OCI-M2 (cell line): ENCODE results near the gene PLA2G6.
"Not testable (repeated sequence)": the region's sequence is repeated elsewhere in the genome, so short reads cannot be mapped to it uniquely, and the experiment has no call there.

ENCODE experiments used
- DNase-seq: peaks from one replicate; lab custom pipeline; 2025; ENCODE audit not compliant: unreplicated experiment; lab: John Stamatoyannopoulos, UW

Gene PLA2G6

DNA sequence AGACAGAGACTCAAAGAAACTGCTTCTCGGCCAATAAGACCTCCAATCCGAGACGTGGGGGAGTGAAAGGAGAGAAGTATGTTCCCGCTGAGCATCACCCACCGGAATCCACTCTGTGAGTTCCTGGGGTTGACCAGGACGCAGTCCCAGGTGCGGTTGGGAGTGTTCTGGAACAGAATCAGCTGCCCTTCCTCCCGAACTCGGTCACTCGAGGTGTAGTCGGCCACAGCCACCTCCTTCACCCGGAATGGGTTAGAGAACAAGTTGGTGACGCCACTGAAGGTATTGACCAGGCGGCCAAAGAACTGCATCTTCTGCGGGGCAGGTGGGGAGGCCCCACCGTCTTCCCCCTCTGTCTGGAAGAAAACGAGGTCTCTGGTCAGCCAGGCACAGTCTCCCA lies 12.5 kb downstream of the PLA2G6 start:
- no peak for DNase-seq

DNA sequence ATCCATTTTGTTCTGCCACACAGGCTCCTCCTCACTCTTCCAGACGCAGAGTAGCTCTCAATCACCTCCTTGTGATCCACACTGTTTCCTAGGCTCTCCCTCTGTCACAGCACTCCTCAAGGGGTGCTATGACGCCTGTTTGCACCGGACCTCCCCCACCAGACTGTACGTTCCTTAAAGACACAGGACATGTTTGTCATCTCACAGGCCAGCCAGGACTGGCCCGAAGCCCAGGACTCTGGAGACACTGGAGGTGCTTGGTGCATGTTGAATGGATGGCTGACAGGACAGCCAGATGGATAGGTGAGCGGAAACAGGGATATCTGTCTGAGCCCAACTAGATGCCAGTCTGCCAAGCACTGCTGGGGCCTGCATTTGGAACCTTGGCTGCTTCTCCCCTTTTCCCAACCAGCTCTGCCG lies 13.6 kb downstream of the PLA2G6 start:
- DNase-seq = no peak

DNA sequence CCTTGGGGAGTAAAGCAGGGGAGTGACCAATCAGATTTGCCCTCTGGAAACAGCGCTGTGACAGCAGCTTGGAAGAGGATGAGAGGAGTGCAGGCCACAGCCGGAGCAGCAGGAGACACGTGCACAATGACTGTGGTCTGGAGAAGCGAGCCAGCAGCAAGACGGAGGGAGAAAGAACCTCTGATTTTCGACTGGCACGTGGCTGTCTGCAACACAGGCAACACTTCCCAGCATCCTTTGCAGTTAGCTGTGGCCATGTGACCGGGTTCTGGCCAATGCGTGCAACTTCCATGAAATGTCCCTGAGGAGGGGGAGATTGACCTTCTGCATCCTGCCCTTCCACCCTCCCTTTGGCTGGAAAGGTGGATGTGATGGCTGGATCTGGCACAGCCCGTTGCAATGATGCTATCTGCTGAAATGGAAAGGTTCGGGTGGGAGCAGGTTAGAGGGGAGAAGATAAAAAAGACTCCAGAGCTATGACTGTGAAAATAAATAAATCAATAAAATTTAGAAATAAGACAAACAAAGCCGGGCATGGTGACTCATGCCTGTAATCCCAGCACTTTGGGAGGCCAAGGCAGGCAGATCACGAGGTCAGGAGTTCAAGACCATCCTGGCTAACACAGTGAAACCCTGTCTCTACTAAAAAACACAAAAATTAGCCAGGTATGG lies 15.6 kb downstream of the PLA2G6 start:
- no peak for DNase-seq

DNA sequence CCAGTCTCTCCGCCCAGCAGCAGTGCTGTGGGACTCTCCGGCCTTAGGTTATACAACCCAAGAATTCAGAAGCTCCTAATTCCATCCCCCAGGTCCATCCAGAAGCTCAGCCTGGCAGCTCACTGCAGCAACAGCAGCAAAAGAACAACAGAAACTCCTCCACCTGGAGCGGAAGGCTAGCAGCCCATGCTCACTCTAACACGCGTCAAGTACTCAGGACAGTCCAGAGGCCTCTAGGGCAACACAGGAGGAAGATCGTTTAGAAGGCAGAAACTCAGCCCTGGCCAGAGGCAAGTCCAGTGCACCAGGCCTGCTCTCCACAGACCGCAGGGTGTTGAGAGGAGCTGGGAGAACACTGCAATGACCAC lies 17.1 kb downstream of the PLA2G6 start:
- no peak for DNase-seq

DNA sequence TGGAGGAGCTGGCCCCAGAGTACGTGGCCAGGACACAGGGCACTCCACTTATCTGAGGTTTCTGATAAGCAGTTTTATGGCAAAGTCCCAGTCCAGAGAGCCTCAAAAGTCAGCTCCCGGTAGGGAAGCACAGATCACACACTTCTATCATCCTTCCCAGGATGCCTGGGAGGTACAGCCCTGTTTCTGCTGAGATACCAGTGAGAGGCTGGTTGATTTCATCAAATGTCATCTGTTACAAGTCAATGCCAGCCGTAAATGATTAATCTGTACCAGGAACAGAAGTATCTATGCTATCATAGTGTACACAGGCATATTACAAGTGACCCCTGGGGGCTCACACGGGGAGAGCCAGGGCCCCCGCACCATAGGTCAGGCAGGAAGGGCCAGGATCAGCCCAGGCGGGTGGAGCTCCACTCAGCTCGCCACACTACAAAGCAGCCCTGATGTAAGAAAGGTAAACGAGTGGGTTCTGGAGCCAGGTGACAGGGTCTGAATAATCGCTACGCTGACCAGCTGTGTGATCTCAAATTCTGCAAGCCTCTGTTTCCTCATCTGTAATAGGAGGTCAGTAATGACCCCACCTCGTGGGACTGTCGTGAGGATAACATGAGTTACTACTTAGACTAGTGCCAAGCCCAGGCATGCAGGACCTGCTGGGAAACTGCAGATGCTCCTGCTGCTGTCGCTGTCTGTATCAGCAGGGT lies 17.6 kb downstream of the PLA2G6 start:
- no peak for DNase-seq

DNA sequence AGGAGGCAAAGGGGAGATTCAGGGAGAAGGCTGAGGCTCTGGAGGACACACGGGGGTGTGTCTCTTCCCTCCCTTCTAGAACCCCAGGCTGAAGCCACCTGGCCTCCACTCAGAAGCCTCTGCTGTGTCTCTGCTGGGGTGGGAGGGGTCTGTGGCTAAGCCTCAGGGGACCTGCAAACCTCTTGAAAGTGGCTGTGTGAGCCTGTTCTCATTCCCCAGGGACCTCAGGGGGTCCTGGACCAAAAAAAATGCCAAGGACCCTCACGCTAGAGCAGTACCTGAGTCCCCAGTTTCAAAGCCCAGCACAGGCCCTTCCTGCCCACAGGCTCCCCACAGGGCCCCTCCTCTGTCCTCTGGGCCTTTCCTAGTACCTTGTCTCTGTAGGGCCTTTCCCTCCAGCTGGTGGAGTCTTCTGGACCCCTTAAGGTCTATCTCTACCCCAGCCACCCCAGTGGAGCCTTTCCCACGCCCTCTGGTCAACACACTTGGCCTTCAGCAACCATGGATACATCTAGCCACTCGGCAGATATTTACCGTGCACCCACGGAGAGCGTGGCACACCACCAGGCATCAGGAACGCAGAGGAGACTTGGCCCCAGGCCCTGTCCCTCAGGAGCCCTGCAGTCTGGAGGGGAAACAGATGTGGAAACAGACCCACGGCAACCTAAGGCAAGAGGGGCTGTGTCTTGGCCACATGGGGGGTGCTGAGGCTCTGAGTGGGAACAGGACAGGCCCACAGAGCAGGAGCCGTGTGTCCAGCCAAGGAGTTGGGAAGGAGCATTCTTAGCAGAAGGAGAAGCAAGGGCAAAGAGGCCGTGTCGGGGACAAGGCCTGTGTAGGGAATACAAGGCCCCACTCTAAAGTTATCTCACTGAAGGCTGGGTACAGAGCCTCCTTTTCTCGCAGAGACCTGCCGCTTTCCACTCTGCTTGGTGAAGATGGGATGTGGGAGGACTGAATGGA lies 18.5 kb downstream of the PLA2G6 start:
- no peak for DNase-seq

DNA sequence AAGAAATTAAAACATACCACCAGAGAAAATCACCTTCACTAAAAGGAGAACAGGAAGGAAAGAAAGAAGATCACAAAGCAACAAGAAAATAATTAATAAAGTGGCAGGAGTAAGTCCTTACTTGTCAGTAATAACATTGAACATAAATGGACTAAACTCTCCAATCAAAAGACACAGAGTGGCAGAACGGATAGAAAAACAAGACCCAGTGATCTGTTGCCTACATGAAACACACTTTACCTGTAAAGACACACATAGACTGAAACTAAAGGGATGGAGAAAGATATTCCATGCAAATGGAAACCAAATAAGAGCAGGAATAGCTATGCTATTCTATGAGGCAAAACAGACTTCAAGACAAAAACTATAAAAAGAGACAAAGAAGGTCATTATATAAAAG lies 25.9 kb downstream of the PLA2G6 start:
- no peak for DNase-seq

DNA sequence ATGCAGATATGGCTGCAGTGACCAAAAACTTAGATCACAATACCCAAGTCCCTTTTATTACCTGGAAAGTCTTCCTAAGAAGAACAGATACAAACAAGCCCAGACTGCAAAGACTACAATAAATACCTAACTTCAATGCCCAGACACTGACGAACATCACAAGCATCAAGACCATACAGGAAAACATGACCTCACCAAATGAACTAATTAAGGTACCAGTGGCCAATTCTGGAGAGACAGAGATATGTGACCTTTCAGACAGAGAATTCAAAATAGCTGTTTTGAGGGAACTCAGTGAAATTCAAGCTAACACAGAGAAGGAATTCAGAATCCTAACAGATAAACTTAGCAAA lies 27.1 kb downstream of the PLA2G6 start:
- not testable (repeated sequence) for DNase-seq

DNA sequence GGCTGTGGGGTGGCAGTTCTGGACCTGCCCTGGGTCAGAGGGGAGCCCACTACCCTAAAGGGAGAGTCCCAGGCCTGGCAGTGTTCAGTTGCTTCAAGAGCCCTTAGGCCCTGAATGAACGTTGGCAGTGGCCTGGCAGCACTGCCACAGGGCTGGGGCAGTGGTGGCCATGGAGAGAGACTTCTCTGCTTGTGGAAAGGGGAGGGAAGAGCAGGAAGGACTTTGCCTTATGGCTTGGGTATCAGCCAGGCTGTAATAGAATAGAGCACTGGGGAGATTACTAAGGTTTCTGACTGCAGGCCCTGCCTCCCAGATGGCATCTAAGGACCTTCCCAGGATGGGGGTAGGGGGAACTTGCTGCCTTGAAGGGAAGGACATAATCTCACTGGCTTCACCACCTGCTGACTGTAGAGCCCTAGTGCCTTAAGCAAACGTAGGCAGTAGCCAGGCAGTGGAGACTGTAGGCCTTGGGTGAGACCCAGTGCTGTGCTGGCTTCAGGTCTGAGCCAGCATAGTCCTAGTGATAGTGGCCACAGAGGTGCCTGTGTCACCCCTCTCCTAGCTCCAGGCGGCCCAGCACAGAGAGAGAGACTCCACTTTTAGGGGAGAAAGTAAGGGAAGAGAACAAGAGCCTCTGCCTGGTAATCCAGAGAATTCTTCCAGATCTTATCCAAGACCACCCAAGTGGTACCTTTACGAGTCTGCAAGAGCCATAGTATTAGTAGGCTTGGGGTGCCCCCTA lies 27.6 kb downstream of the PLA2G6 start:
- no peak for DNase-seq

DNA sequence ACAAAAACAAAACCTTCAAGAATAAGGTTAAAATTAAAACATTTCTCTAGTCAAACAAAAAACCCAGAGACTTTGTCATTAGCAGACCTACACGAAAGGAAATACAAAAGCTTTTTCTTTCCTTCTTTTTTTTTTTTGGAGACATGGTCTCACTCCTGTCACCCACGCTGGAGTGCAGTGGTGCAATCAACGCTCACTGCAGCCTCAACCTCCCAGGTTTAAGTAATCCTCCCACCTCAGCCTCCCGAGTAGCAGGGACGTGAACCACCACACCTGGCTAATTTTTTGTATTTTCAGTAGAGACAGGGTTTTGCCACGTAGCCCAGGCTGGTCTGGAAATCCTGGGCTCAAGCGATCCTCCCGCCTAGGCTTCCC lies 30.5 kb downstream of the PLA2G6 start:
- DNase-seq = no peak

DNA sequence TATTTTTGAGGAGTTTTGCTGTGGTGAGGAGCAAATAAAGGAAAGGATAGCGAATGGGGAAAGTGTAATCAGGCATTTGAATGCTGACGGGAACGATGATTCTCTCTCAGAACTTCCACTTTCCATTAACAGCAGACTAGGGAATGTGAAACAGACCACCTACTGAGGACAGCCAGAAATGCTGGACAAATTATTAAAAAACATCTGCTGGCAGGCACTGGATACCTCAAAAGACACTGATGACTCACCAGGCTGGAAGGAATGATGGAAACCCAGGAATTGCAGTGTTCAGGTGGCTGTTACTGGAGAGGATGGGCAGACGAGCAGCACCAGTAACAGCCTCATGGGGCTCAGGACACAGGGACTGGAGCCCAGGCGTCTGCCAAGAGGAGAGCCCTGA lies 33.4 kb downstream of the PLA2G6 start:
- no peak for DNase-seq

DNA sequence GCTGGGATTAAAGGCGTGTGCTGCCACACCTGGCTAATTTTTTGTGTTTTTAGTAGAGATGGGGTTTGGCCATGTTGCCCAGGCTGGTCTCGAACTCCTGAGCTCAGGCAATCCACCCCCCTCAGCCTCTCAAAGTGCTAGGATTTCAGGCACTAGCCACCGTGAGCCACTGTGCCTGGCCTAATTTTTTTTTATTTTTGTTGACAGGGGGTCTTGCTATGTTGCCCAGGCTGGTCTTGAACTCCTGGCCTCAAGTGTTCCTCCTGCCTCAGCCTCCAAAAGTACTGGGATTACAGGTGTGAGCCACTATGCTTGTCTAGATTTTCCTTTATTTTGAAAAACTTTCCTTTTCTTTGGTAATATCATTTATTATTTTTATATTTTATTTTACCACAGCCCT lies 35.5 kb downstream of the PLA2G6 start:
- not testable (repeated sequence) for DNase-seq

DNA sequence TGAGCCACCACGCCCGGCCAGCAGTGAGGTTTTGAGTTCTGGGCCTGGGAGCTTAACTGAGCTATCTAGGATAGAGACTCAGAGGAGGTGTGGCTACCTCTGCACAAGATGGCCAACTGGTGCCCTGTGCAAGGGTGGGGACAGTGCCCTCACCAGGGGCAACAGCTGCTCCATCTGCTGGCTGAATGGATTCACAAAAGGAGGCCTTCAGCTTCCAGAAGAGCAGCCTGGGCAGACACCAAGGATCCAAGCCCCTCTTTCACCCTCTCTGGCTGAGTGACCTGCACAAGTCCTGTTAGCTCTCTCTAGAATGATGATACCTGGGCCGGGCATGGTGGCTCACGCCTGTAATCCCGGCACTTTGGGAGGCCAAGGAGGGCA lies 37.6 kb downstream of the PLA2G6 start:
- no peak for DNase-seq

DNA sequence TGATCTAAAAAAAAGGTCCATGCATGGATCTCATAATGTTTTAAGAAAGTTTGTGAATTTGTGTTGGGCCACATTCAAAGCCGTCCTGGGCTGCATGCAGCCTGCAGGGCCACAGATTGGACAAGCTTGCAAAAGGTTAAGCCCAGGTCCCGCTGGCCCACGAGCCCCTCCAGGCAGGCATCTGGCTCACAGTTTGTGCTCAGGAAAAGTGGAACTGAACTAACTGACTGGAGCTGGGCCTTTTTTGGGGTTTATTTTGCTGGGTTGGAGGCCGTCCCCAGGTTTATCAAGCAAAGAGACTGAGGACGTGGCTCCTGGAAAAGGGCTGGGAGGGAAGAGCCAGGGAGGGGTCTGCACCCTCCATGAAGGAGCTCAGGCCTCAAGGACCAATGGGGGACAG lies 39.0 kb downstream of the PLA2G6 start:
- no peak for DNase-seq

DNA sequence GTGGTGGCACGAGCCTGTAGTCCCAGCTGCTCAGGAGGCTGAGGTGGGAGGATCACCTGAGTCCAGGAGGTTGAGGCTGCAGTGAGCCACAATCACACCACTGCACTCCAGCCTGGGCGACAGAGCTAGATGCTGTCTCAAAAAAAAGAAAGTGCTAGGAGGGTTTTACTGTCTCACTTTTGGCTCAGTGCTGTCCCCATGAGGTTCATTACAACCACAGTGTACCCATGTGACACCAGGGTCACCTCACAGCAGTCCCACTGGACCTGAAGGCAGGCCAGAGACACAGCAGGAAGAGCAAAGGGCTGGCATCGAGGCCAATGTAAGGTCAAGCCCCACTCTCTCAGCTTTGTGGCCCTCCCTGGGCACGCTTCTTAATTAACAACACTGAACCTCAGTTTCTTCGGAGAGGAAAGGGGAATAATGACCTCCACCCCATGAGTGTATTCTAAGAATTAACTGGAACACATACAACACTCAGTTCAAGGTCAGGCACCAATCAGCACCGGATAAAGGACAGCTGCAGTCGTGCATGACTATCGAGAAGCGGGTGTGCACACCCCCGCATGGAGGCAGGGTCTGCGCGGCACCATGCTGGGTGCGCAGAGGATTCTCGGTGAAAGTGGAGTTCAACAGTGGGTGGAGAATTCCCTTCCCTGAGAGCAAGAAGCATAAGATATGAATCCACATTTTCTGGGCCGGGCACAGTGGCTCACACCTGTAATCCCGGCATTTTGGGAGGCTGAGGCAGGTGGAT lies 40.2 kb downstream of the PLA2G6 start:
- no peak for DNase-seq

DNA sequence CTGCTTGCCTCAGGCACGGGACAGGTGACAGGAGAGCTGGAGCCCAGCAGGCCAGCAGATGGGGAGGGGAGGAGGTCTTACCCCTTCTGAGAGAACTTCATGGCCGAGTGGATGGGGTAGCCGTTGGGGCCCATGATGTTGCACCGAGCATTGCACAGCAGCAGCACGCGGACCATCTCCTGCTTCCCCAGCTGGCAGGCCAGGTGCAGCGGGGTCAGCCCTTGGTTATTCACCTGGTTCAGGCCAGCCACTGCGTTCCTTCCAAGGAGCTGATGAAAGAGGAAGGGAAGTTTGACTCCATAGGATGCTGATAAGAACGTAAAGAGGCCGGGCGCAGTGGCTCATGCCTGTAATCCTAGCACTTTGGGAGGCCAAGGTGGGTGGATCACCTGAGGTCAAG lies 41.7 kb downstream of the PLA2G6 start:
- no peak for DNase-seq

DNA sequence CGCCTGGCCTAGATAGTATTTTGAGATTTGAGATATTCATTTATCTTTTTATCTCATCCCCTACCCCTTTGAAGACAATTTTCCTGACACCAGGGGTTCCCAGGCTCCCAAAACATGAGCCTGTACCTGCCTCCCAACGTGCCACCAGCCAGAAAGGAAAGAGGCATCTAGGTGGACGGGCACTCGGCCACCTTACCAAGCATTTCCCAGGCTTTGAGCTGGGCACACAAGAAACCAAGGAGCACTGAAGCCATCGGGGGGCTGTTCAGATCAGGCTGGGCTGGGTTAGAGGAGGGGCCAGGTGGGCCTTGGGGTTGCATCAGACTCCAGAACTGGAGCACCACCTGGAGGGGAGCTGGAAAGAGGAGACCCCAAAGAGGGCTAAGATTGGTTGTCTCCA lies 42.7 kb downstream of the PLA2G6 start:
- DNase-seq = no peak

DNA sequence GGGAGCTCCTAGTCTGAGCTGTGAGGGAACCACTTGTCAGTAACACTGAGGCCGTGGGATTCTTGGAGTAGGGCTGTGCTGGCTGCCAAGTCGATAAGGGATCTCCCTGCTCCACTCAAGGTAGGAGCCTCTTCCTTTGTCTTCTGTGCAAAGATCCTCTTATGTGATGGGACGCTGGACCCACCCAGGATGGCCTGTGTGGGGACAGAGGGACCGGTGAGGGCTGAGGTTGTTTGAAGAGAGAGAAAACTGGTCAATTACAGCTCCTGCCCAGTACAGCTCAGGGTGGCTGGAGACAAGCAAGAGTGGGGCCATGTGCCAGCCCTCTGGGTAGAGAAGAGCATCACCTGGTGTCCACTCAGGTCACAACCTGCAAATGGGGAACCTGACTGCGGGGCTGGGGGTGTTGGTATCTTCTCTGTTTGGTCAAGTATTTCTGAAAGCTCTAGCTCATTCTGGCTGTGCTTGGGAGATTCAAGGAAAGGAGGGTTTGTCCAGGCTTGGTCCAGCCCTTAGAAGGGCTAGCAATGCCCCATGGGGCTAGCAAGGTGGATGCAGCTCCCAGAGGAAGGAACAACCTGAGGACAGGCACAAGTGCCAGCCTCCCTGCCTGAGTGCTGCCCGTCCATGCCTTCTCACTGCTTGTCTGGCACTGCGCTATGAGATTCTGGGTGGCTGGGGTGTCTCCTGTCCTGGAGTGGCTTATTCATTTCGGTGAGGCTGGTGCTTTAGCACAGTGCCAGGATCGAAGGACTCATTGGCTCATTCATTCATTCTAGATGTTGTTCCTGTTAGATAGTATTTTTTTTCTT lies 43.5 kb downstream of the PLA2G6 start:
- no peak for DNase-seq

DNA sequence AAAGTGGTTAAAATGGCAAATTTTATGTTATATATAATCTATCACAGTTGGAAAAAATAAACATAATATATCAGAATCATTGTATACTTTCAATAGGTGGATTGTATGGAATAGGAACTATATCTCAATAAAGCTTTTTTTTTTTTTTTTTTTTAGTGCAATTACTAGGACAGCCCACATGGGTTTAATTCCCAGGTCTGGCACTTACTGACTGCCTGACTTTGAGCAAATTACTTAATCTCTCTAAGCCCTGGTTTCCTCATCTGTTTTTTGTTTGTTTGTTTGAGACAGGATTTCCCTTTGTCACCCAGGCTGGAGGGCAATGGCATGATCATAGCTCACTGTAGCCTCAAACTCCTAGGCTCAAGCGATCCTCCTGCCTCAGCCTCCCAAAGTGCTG lies 45.0 kb downstream of the PLA2G6 start:
- no peak for DNase-seq
